Body of pancreas (tissue), 4 donors: ENCODE results near the gene PKP4.

Source experiments
- CTCF ChIP-seq, 7 experiments: fragments of 450-650 bp in 4 of 7; fragments of 200-600 bp in 3 of 7; sonication (generic) in 3 of 7; IDR thresholded peaks; one replicate each; pipeline ENCODE4 v1.5.1; 2016 to 2019; ENCODE audit warnings: antibody characterized with exemption in 7 of 7
- POLR2A ChIP-seq, 3 donors: fragments of 450-650 bp; IDR thresholded peaks; one replicate each; pipeline ENCODE4 v1.6.1; 2016; ENCODE audit warnings: antibody characterized with exemption in 3 of 3, mild to moderate bottlenecking in 2 of 3

- TF ChIP-seq CTCF (IDR thresholded peaks at IDR 0.05) (no peak), POLR2A (IDR thresholded peaks at IDR 0.05) (no peak)
Observed at GRCh38 chr2:158443606-158444005, 13.1 kb upstream of the PKP4 start.
